HG02642 (cell line): ENCODE data around the gene ZNF592.

Experiments used
- ATAC-seq: cut with Tn5 transposase; IDR thresholded peaks from one replicate; pipeline ENCODE4 v1.9.1; 2021; ENCODE audit warnings: mild to moderate bottlenecking; ENCODE audit not compliant: unreplicated experiment, poor library complexity

The ZNF592 gene

GRCh38 chr15:84748274-84749110, at the start of gene ZNF592:
TSS of gene ZNF592 (plus strand) at chr15:84748592. CDS start at chr15:84782676, 34,084 bp downstream.
- ATAC-seq: peak; percentile 66

GRCh38 chr15:84699538-84700191, 48.7 kb upstream of the ZNF592 start:
- ATAC-seq: no peak

DNA sequence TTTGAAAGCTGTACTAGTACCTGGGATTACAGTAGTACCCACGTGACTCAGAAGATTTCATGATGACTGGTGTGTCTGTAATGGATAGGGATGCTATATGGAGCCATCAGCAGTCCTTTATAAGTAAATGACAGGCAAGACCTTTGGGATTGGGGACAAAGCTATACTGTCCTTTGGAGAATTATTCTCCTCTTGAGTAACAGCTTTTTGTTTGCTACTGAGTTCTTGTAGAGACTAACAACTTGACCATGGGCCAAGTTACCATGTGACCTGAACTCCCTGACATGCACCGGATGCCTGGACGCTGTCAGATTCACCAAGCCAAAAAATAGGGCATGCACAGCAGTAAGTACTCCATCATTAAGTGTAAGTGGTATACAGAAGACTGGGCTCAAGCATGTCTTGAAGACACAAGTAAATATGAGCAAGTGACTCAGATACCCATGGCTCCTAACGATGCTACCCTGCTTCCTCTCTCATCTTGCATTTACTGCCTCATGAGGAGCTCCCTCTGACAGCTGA, 45.4 kb upstream of the ZNF592 start:
- no peak for ATAC-seq

- ATAC-seq: no peak
These were observed 44.6 kb upstream of the ZNF592 start for GRCh38 chr15:84703808-84704207.

GRCh38 chr15:84714372-84714771, 34.0 kb upstream of the ZNF592 start:
- ATAC-seq: no peak

GRCh38 chr15:84714821-84715220, 33.6 kb upstream of the ZNF592 start:
- no peak for ATAC-seq

DNA sequence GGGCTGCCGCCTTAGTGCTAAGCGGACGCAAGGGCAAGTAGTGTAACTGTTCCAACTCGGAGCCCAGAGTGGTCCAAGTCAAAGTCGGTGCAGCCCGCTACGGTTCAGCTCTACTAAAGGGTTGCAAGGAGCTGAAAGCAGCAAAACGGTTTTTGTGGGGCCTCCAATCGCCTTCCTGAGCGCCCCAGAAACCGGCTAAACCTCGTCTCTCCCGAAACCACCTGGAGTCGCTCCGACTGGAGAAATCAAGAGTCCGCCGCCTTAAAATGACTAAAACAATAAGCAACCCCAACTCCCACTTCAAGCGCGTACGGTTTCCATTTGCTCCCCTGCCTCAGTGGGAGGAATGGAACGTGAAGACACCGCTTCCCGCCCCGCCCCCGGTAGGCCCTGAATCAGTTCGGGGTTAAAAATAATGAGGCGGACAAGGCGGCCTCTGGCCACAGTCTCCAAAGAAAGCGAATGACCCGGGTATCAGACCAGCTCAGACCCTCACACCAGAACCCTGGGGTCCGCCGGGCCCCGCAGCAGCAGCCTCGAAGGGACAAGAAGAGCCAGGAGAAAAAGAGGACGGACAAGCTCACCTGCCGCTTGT, 32.9 kb upstream of the ZNF592 start:
- peak; percentile 2 for ATAC-seq

DNA sequence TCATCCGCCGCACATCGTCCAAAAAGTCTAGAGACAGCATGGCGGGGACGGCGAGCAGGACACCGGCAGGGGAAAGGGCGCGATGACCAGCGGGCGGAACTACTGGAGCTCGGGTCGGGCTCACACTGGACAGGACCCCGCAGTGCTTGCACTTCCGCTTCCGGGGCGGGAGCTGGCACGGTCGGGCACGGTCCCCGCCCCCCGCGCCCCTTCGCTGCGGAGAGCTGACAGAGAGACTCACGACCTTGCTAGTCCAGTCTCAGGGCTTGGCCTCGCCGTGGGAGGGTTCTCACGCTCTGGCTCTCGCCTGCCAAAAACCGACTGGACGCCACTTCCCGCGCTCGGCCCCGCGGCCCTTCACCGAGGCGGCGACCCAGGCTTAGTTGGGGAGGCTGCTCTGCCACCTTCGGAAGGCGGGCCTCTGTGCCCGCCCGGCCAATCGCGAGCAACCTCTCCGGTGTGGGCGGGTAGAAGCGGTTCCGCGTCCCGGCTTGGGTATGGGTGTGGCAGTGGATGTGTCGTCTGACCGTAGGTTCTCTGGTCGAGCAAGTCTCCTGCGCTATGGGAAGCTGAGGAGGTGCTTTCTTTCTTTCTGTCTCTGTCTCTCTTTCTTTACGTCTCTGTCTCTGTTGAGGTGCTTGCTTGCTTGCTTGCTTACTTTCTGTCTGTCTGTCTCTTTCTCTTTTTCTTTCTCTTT, 32.2 kb upstream of the ZNF592 start, which contains the start of gene SEC11A:
Gene SEC11A (minus strand): TSS at position 104 of the 697 bp plus-strand sequence. CDS start 64 bp downstream, at position 40.
- peak; percentile 96 for ATAC-seq

GRCh38 chr15:84721371-84721770, 27.0 kb upstream of the ZNF592 start:
- ATAC-seq: no peak

GRCh38 chr15:84722628-84723027, 25.8 kb upstream of the ZNF592 start:
- ATAC-seq: no peak

DNA sequence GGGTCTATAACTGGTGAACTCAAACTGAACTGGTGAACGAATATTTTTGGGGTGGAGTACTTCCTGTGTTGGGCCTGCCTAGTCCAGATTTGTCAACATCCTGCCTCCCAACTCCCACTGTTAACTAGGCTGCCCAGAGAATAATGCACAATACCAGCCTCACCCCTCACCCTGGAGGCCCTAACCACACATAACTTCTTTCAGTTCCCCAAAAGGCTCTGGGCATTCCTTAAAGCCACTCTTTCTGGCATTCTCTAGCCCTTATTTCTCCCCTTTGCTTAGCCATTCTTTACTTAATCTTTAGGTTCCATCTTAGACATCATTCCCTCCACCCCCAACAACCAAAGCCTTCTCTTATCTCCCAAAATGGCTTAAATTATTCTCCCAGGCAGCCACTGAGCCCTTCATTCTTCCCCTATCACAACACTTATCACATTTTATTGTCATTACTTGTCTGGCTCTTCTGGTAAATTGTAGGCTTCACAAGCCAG, 23.3 kb upstream of the ZNF592 start:
- ATAC-seq: no peak

DNA sequence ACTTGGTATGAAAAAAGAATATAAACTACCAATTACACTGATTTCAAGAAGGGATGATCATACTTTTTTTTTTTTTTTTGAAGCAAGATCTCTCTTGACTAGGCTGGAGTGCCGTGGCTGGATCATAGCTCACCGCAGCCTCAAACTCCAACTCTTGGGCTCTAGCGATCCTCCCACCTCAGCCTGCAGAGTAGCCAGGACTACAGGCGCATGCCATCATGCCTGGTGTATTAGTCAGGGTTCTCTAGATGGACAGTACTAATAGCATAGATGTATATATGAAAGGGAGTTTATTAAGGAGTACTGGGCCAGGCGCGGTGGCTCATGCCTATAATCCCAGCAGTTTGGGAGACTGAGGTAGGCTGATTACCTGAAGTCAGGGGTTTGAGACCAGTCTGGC, 21.0 kb upstream of the ZNF592 start:
- ATAC-seq: no peak

- ATAC-seq: no peak
These were observed 16.6 kb upstream of the ZNF592 start for GRCh38 chr15:84731774-84732173.

DNA sequence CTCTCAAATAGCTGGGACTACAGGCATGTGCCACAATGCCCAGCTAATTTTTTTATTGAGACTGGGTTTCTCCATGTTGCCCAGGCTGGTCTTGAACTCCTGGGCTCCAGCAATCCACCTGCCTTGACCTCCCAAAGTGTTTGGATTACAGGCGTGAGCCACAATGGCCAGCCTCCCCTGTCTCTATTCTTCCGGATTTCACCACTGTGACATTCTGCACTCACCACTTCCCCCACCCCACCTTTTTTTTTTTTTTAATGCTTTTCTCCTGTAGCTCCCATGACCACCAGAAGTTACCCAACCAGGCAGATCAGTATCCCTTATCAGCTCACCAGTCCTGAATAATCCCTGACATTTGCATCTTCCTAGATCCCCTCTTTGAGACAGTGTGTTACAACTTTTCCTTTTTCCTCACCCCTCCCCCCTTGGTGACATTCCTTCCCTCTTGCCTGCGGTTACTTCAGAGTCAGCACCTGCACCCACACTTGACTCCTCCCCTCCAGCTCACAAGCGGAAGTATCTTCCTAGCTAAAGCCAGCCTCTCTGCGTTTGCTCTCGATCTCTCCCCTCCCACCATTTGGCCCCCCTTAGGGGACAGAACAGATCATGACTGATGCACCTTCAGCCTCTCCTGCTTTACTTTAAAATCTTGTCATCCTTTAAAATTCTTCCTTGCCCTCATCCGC, 13.5 kb upstream of the ZNF592 start:
- ATAC-seq: peak; percentile 65

- peak; percentile 27 for ATAC-seq
These were observed 12.8 kb upstream of the ZNF592 start for GRCh38 chr15:84735480-84736061.

DNA sequence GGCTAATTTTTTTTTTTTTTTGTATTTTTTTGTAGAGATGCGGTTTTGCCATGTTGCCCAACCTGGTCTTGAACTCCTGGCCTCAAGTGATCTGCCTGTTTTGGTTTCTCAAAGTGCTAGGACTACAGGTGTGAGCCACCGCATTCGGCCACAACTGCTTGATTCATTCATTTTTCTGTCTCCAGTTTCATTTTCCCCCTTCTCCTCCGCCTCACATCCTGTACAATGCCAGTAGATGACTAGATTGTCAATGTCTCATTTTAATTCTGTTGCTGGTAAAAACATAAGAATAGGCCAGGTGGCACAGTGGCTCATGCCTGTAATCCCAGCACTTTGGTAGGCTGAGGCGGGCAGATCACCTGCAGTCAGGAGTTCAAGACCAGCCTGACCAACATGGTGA, 12.0 kb upstream of the ZNF592 start:
- ATAC-seq: peak; percentile 64

- no peak for ATAC-seq
These were observed 11.4 kb upstream of the ZNF592 start for GRCh38 chr15:84737005-84737404.

- no peak for ATAC-seq
These were observed 7.7 kb upstream of the ZNF592 start for GRCh38 chr15:84740691-84741090.

DNA sequence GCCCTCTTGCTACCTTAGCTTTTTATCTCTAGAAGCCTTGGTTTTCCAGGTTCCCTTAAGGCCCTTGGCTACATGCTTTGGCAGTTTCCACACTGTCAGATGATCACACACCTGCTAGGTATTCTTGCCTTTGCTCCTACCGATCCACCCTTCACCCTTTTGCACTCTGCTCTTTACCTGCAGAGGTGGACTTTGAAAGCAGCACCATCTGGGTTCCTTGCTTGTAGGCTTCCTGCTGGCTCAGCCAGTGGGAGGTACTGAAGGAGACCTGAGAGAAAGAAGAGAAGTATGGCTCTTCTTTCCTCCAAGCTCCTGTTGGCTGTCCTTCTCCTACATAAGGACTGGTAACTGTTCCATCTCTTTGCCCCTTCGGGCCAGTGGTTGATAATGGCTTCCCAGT, 7.3 kb upstream of the ZNF592 start:
- no peak for ATAC-seq
